ENCODE results near the gene RAB36.
"Not testable (repeated sequence)": the region's sequence is repeated elsewhere in the genome, so short reads cannot be mapped to it uniquely, and the experiment has no call there.

The RAB36 gene

GRCh38 chr22:23121000-23121421 is 24.3 kb upstream of the RAB36 start:
- no peak for DNase-seq (ENCODE audit: low read depth in 2 of 2)

- no peak for DNase-seq (ENCODE audit: low read depth in 2 of 2)
These were observed 23.9 kb upstream of the RAB36 start for GRCh38 chr22:23121424-23121823.

- no peak for DNase-seq (ENCODE audit: low read depth in 2 of 2)
These were observed 22.9 kb upstream of the RAB36 start for GRCh38 chr22:23122216-23122957.

GRCh38 chr22:23122992-23123803 is 22.1 kb upstream of the RAB36 start:
- no peak for DNase-seq (ENCODE audit: low read depth in 2 of 2)

GRCh38 chr22:23123804-23124254 is 21.4 kb upstream of the RAB36 start:
- no peak for DNase-seq (ENCODE audit: low read depth in 2 of 2)

- no peak for DNase-seq (ENCODE audit: low read depth in 2 of 2)
These were observed 20.4 kb upstream of the RAB36 start for GRCh38 chr22:23124611-23125511.

GRCh38 chr22:23125512-23126103 is 19.7 kb upstream of the RAB36 start:
- DNase-seq (ENCODE audit: low read depth in 2 of 2), result no peak

GRCh38 chr22:23126165-23127054 is 18.9 kb upstream of the RAB36 start:
- DNase-seq (ENCODE audit: low read depth in 2 of 2), result no peak

- DNase-seq (ENCODE audit: low read depth in 2 of 2), result no peak
These were observed 18.1 kb upstream of the RAB36 start for GRCh38 chr22:23127055-23127756.

GRCh38 chr22:23127788-23128187 is 17.5 kb upstream of the RAB36 start:
- DNase-seq (ENCODE audit: low read depth in 2 of 2), result no peak

GRCh38 chr22:23128269-23129108 is 16.8 kb upstream of the RAB36 start:
- DNase-seq (ENCODE audit: low read depth in 2 of 2), result peak; percentile 63 to 72

GRCh38 chr22:23129149-23129548 is 16.1 kb upstream of the RAB36 start:
- DNase-seq (ENCODE audit: low read depth in 2 of 2), result no peak

- DNase-seq (ENCODE audit: low read depth in 2 of 2), result no peak
These were observed 14.6 kb upstream of the RAB36 start for GRCh38 chr22:23130697-23131096.

- no peak for DNase-seq (ENCODE audit: low read depth in 2 of 2)
These were observed 13.3 kb upstream of the RAB36 start for GRCh38 chr22:23131931-23132330.

GRCh38 chr22:23132376-23133091 is 12.7 kb upstream of the RAB36 start:
- no peak for DNase-seq (ENCODE audit: low read depth in 2 of 2)

- no peak for DNase-seq (ENCODE audit: low read depth in 2 of 2)
These were observed 11.4 kb upstream of the RAB36 start for GRCh38 chr22:23133922-23134321.

- DNase-seq (ENCODE audit: low read depth in 2 of 2), result not testable (repeated sequence)
These were observed 8.3 kb upstream of the RAB36 start for GRCh38 chr22:23136991-23137390.

- no peak for DNase-seq (ENCODE audit: low read depth in 2 of 2)
These were observed 7.8 kb upstream of the RAB36 start for GRCh38 chr22:23137468-23137867.
